NB4 (cell line): ENCODE data around the gene TCP11X2.

Source experiments
- CTCF ChIP-seq: IDR thresholded peaks from one replicate; pipeline ENCODE4 v1.5.1; 2012; ENCODE audit warnings: low read depth, low read length
- MAX ChIP-seq: IDR thresholded peaks from 2 replicates; pipeline ENCODE4 v1.6.1; 2011; ENCODE audit warnings: low read depth, low read length
- MYC ChIP-seq: IDR thresholded peaks from 2 replicates; pipeline ENCODE4 v1.6.1; 2011; ENCODE audit warnings: low read depth, low read length
- POLR2A ChIP-seq: IDR thresholded peaks from 2 replicates; pipeline ENCODE4 v1.6.1; 2011; ENCODE audit warnings: mild to moderate bottlenecking; ENCODE audit not compliant: insufficient read length; ENCODE audit errors: extremely low read depth

GRCh38 chrX:102491766-102492165 is 20.2 kb upstream of the TCP11X2 start:
- TF ChIP-seq CTCF (no peak), POLR2A (no peak), MAX (no peak), MYC (no peak)
